ENCODE data around the gene DNER. TPM values are rescaled to one million over a fixed set of nuclear protein-coding genes. Genes with fewer than 3 reads are reported as not detected.

The DNER gene
- total and polyA plus RNA-seq, 2 donors (not counting 1 experiment from before 2014, with no cell fraction given), result not detected

- H3K4me3 ChIP-seq (ENCODE audit: control extremely low read depth in 1 of 5, extremely low read depth in 1 of 5, insufficient read depth in 1 of 5, low read depth in 2 of 5, low read length in 4 of 5), result no peak overlapping the region
- DNase-seq, result no peak
- H2AFZ ChIP-seq (ENCODE audit: insufficient read depth, low read depth, low read length, poor library complexity, severe bottlenecking), result no peak overlapping the region
- H3K9me3 Mint-ChIP-seq (ENCODE audit: insufficient read depth), result peaks cover 5% of the 10 kb centered on the region
- H4K20me1 ChIP-seq (ENCODE audit: control insufficient read depth, insufficient read depth, low read length, poor library complexity, severe bottlenecking), result no peaks in the 10 kb centered on the region
- H3K9ac ChIP-seq (ENCODE audit: low read length), result no peak overlapping the region
- WGBS (ENCODE audit: insufficient coverage), result 84% methylated on average over 3 of the region's 4 CpGs
- ChIA-PET CTCF (no interaction called here), POLR2A (no interaction called here)
- H3K36me3 ChIP-seq (replicated peaks in 1 of 2; ENCODE audit: control extremely low read depth in 1 of 2, control insufficient read depth in 1 of 2, extremely low read depth in 1 of 2, insufficient read depth in 2 of 2, low read length in 1 of 2), result no peaks in the 10 kb centered on the region
- no peak for TF ChIP-seq EZH2 (IDR thresholded peaks at IDR 0.05; ENCODE audit: borderline replicate concordance, insufficient read depth, low read depth, low read length, poor library complexity, severe bottlenecking)
- TF ChIP-seq, protein P1, sequence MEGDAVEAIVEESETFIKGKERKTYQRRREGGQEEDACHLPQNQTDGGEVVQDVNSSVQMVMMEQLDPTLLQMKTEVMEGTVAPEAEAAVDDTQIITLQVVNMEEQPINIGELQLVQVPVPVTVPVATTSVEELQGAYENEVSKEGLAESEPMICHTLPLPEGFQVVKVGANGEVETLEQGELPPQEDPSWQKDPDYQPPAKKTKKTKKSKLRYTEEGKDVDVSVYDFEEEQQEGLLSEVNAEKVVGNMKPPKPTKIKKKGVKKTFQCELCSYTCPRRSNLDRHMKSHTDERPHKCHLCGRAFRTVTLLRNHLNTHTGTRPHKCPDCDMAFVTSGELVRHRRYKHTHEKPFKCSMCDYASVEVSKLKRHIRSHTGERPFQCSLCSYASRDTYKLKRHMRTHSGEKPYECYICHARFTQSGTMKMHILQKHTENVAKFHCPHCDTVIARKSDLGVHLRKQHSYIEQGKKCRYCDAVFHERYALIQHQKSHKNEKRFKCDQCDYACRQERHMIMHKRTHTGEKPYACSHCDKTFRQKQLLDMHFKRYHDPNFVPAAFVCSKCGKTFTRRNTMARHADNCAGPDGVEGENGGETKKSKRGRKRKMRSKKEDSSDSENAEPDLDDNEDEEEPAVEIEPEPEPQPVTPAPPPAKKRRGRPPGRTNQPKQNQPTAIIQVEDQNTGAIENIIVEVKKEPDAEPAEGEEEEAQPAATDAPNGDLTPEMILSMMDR (IDR thresholded peaks at IDR 0.05), result no peak
- no peaks in the 10 kb centered on the region for H3K79me2 ChIP-seq (ENCODE audit: control insufficient read depth, insufficient read depth, low read length)
- ATAC-seq (ENCODE audit: low read depth), result no peak
- H3K9me3 ChIP-seq (ENCODE audit: control extremely low read depth in 1 of 3, control insufficient read depth in 2 of 3, insufficient read depth in 1 of 3, low read length in 2 of 3), result peaks cover 1 to 7% (median 4%) of the 10 kb centered on the region in 3 donors
- intact Hi-C loops (cut with micrococcal nuclease), result no loop called here
- no peak overlapping the region for H3K4me2 ChIP-seq (replicated peaks; ENCODE audit: low read depth, low read length, poor library complexity, severe bottlenecking)
- no peaks in the 10 kb centered on the region for H3K27me3 Mint-ChIP-seq
- H3K4me3 Mint-ChIP-seq, result no peak overlapping the region
- H3K4me1 Mint-ChIP-seq, result no peaks in the 10 kb centered on the region
- no peak overlapping the region for H3K27ac Mint-ChIP-seq
- no peaks in the 10 kb centered on the region for H3K4me1 ChIP-seq (ENCODE audit: control insufficient read depth in 2 of 2, insufficient read depth in 2 of 2, low read length in 2 of 2)
- no peak overlapping the region for H3K27ac ChIP-seq (ENCODE audit: low read length in 2 of 2)
- H3K27me3 ChIP-seq (replicated peaks in 1 of 4; ENCODE audit: control extremely low read depth in 1 of 4, control insufficient read depth in 3 of 4, insufficient read depth in 4 of 4, low read length in 3 of 4), result no peaks in the 10 kb centered on the region
These were observed 325.6 kb downstream of the DNER start for GRCh38 chr2:229388731-229389130.

GRCh38 chr2:229387866-229388265 is 326.5 kb downstream of the DNER start:
- no peaks in the 10 kb centered on the region for H3K27me3 ChIP-seq (replicated peaks in 1 of 4; ENCODE audit: control extremely low read depth in 1 of 4, control insufficient read depth in 3 of 4, insufficient read depth in 4 of 4, low read length in 3 of 4)
- no peaks in the 10 kb centered on the region for H3K4me1 ChIP-seq (ENCODE audit: control insufficient read depth in 2 of 2, insufficient read depth in 2 of 2, low read length in 2 of 2)
- H3K4me3 ChIP-seq (ENCODE audit: control extremely low read depth in 1 of 5, extremely low read depth in 1 of 5, insufficient read depth in 1 of 5, low read depth in 2 of 5, low read length in 4 of 5), result no peak overlapping the region
- no peak overlapping the region for H3K27ac Mint-ChIP-seq
- no peak overlapping the region for H3K4me3 Mint-ChIP-seq
- 91% methylated on average over 4 of the region's 5 CpGs for WGBS (ENCODE audit: insufficient coverage)
- peaks cover under 1 to 7% (median 1%) of the 10 kb centered on the region in 3 donors for H3K9me3 ChIP-seq (ENCODE audit: control extremely low read depth in 1 of 3, control insufficient read depth in 2 of 3, insufficient read depth in 1 of 3, low read length in 2 of 3)
- no peaks in the 10 kb centered on the region for H4K20me1 ChIP-seq (ENCODE audit: control insufficient read depth, insufficient read depth, low read length, poor library complexity, severe bottlenecking)
- DNase-seq, result no peak
- no peaks in the 10 kb centered on the region for H3K27me3 Mint-ChIP-seq
- H2AFZ ChIP-seq (ENCODE audit: insufficient read depth, low read depth, low read length, poor library complexity, severe bottlenecking), result no peak overlapping the region
- no peak for TF ChIP-seq EZH2 (IDR thresholded peaks at IDR 0.05; ENCODE audit: borderline replicate concordance, insufficient read depth, low read depth, low read length, poor library complexity, severe bottlenecking)
- TF ChIP-seq, protein P1 (IDR thresholded peaks at IDR 0.05), result no peak
- H3K9me3 Mint-ChIP-seq (ENCODE audit: insufficient read depth), result peaks cover 5% of the 10 kb centered on the region
- H3K4me2 ChIP-seq (replicated peaks; ENCODE audit: low read depth, low read length, poor library complexity, severe bottlenecking), result no peak overlapping the region
- intact Hi-C loops (cut with micrococcal nuclease), result no loop called here
- H3K79me2 ChIP-seq (ENCODE audit: control insufficient read depth, insufficient read depth, low read length), result no peaks in the 10 kb centered on the region
- no peaks in the 10 kb centered on the region for H3K4me1 Mint-ChIP-seq
- H3K36me3 ChIP-seq (replicated peaks in 1 of 2; ENCODE audit: control extremely low read depth in 1 of 2, control insufficient read depth in 1 of 2, extremely low read depth in 1 of 2, insufficient read depth in 2 of 2, low read length in 1 of 2), result no peaks in the 10 kb centered on the region
- CTCF ChIA-PET, result no interaction called here
- H3K9ac ChIP-seq (ENCODE audit: low read length), result no peak overlapping the region
- POLR2A ChIA-PET, result no interaction called here
- no peak for ATAC-seq (ENCODE audit: low read depth)
- no peak overlapping the region for H3K27ac ChIP-seq (ENCODE audit: low read length in 2 of 2)
